Adrenal gland (tissue), 5 donors: ENCODE data around the gene WDSUB1.

Experiments used
- POLR2A ChIP-seq, 2 donors: fragments of 450-650 bp; IDR thresholded peaks; one replicate each; pipeline ENCODE4 v1.6.1; 2017; ENCODE audit warnings: antibody characterized with exemption in 2 of 2, mild to moderate bottlenecking in 2 of 2, moderate library complexity in 1 of 2
- TF ChIP-seq, protein P1 (sequence below), 6 experiments: fragments of 450-650 bp in 4 of 6; fragments of 200-600 bp in 2 of 6; sonication (generic) in 1 of 6; IDR thresholded peaks; 1 replicate in 5 of 6; 2 replicates in 1 of 6; pipeline versions ENCODE4 v1.5.1 to v1.8.0; 2016 to 2021; ENCODE audit warnings: antibody characterized with exemption in 6 of 6, mild to moderate bottlenecking in 2 of 6, moderate library complexity in 1 of 6
- donor health status: DM: no; HTN: no; CAD: no.

DNA sequence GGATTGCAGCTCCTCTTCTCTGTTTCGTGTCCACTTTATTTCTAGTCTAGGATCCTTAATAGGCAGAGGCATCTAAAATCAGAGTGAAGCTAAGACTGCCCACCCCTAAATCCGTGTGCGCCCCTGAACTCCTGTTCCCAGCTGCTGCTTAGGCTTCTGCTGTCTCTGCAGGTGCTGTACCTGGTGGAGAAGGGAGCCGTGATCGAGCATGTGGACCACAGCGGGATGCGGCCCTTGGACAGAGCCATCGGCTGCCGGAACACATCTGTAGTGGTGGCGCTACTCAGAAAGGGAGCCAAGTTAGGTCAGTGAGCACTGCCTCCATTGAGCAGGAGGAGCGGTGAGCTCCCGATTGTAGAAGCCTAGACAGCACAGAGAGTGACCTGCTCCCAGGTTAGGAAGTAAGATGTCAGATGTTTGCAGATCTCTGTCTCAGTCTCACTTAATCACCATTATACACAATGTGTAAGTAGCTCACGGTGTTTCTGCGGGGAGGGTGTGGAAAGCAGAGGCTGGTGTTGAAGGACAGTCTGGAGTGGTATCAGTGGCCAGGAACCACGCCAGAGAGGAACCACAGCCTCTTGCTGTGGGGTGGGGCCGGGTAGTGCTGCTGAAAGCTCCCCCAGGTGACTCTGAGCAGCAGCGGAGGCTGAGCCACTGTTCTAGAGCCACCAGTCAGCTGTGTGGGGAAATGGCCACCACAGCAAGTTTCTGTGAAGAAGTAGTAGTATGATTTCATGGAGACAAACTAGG lies 62.3 kb downstream of the WDSUB1 start:
- TF ChIP-seq, protein P1, sequence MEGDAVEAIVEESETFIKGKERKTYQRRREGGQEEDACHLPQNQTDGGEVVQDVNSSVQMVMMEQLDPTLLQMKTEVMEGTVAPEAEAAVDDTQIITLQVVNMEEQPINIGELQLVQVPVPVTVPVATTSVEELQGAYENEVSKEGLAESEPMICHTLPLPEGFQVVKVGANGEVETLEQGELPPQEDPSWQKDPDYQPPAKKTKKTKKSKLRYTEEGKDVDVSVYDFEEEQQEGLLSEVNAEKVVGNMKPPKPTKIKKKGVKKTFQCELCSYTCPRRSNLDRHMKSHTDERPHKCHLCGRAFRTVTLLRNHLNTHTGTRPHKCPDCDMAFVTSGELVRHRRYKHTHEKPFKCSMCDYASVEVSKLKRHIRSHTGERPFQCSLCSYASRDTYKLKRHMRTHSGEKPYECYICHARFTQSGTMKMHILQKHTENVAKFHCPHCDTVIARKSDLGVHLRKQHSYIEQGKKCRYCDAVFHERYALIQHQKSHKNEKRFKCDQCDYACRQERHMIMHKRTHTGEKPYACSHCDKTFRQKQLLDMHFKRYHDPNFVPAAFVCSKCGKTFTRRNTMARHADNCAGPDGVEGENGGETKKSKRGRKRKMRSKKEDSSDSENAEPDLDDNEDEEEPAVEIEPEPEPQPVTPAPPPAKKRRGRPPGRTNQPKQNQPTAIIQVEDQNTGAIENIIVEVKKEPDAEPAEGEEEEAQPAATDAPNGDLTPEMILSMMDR (IDR thresholded peaks at IDR 0.05): no peak
- TF ChIP-seq POLR2A (IDR thresholded peaks at IDR 0.05): no peak
